GM12875 (cell line): ENCODE results near the gene ADAR.

Experiments used
- H3K4me3 ChIP-seq: one replicate; pipeline ENCODE4 v1.5.1; 2011; ENCODE audit warnings: low read depth, low read length, control low read depth
- CTCF ChIP-seq: IDR thresholded peaks from 2 replicates; pipeline ENCODE4 v1.5.1; 2011; ENCODE audit warnings: low read depth, mild to moderate bottlenecking, control low read depth, inconsistent platforms, low read length, moderate library complexity, borderline replicate concordance; ENCODE audit not compliant: insufficient read depth

The ADAR gene

GRCh38 chr1:154575147-154575927 lies 32.6 kb downstream of the ADAR start:
- H3K4me3 ChIP-seq: no peak overlapping the region
- no peak for TF ChIP-seq CTCF

- TF ChIP-seq CTCF: no peak
- H3K4me3 ChIP-seq: no peak overlapping the region
Observed at GRCh38 chr1:154574716-154575115, 33.3 kb downstream of the ADAR start.

- no peak overlapping the region for H3K4me3 ChIP-seq
- TF ChIP-seq CTCF: no peak
Observed at GRCh38 chr1:154573168-154573510, 34.8 kb downstream of the ADAR start.

GRCh38 chr1:154572468-154573167 lies 35.4 kb downstream of the ADAR start:
- H3K4me3 ChIP-seq: no peak overlapping the region
- TF ChIP-seq CTCF: no peak

- TF ChIP-seq CTCF: no peak
- no peak overlapping the region for H3K4me3 ChIP-seq
Observed at GRCh38 chr1:154571964-154572288, 36.1 kb downstream of the ADAR start.

- TF ChIP-seq CTCF: no peak
- H3K4me3 ChIP-seq: no peak overlapping the region
Observed at GRCh38 chr1:154571244-154571963, 36.6 kb downstream of the ADAR start.
